Neural cell (in vitro differentiated cells): Measurements from ENCODE around the gene ERMAP. TPM values are rescaled to one million over a fixed set of nuclear protein-coding genes. Genes with fewer than 3 reads are reported as not detected.

ENCODE experiments used
- H2AFZ ChIP-seq: fragments of 200-600, 300-800 bp; sonication (generic), shearing (Covaris generic); 2 replicates; pipeline ENCODE4 v1.6.0; 2014; ENCODE audit warnings: low read depth, mild to moderate bottlenecking, antibody characterized with exemption, low read length, moderate library complexity
- H3F3A ChIP-seq: fragments of 200-600 bp; shearing (Covaris generic); 2 replicates; pipeline ENCODE4 v1.6.1; 2016; ENCODE audit warnings: mild to moderate bottlenecking, moderate library complexity, mixed read lengths, antibody characterized with exemption, low read length; ENCODE audit not compliant: insufficient read depth, poor library complexity, severe bottlenecking
- H3K27ac ChIP-seq: fragments of 200-600, 300-800 bp; sonication (generic), shearing (Covaris generic); 2 replicates; pipeline ENCODE4 v1.5.1; 2014; ENCODE audit warnings: mild to moderate bottlenecking, low read length, moderate library complexity
- H3K27me3 ChIP-seq: fragments of 300-800, 200-600 bp; sonication (generic), shearing (Covaris generic); 2 replicates; pipeline ENCODE4 v1.6.0; 2014; ENCODE audit warnings: mild to moderate bottlenecking, low read depth, low read length, moderate library complexity; ENCODE audit not compliant: insufficient read depth
- H3K36me3 ChIP-seq: fragments of 300-800, 200-600 bp; sonication (generic), shearing (Covaris generic); 2 replicates; pipeline ENCODE4 v1.5.1; 2014; ENCODE audit warnings: mild to moderate bottlenecking, antibody characterized with exemption, low read length, moderate library complexity; ENCODE audit not compliant: insufficient read depth
- H3K4me2 ChIP-seq: fragments of 300-800, 200-600 bp; sonication (generic), shearing (Covaris generic); 2 replicates; pipeline ENCODE4 v1.6.0; 2014; ENCODE audit warnings: mild to moderate bottlenecking, low read length
- H3K4me3 ChIP-seq: fragments of 300-800, 200-600 bp; sonication (generic), shearing (Covaris generic); 2 replicates; pipeline ENCODE4 v1.5.1; 2014; ENCODE audit warnings: mild to moderate bottlenecking, low read length, moderate library complexity
- H3K79me2 ChIP-seq: fragments of 200-600 bp; shearing (Covaris generic); replicated peaks from 2 replicates; pipeline ENCODE4 v1.6.0; 2014; ENCODE audit warnings: mild to moderate bottlenecking, low read length, moderate library complexity; ENCODE audit not compliant: insufficient read depth
- H3K9ac ChIP-seq: fragments of 300-800, 200-600 bp; sonication (generic), shearing (Covaris generic); 2 replicates; pipeline ENCODE4 v1.6.1; 2016; ENCODE audit warnings: mild to moderate bottlenecking, low read length, mixed read lengths
- H3K9me2 ChIP-seq: fragments of 200-600 bp; shearing (Covaris generic); 2 replicates; pipeline ENCODE4 v1.6.1; 2016; ENCODE audit warnings: mild to moderate bottlenecking, low read length, mixed read lengths; ENCODE audit not compliant: insufficient read depth
- H3K9me3 ChIP-seq: fragments of 200-600, 300-800 bp; sonication (generic), shearing (Covaris generic); 2 replicates; pipeline ENCODE4 v1.6.1; 2016; ENCODE audit warnings: mild to moderate bottlenecking, mixed run types, low read length, moderate library complexity, mixed read lengths
- H4K20me1 ChIP-seq: fragments of 200-600 bp; shearing (Covaris generic); 2 replicates; pipeline ENCODE4 v1.6.1; 2016; ENCODE audit warnings: mild to moderate bottlenecking, mixed run types; ENCODE audit not compliant: insufficient read depth
- EP300 ChIP-seq: fragments of 450-650 bp; conservative IDR thresholded peaks from 2 replicates; pipeline ENCODE4 v1.6.1; 2014; ENCODE audit warnings: antibody characterized with exemption, mild to moderate bottlenecking, moderate library complexity; ENCODE audit not compliant: poor library complexity, severe bottlenecking
- EZH2 ChIP-seq: fragments of 200-600, 300-800 bp; shearing (Covaris generic), sonication (generic); IDR thresholded peaks from 2 replicates; pipeline ENCODE4 v1.6.1; 2014; ENCODE audit warnings: antibody characterized with exemption, low read length, borderline replicate concordance, mild to moderate bottlenecking; ENCODE audit not compliant: insufficient read depth, poor library complexity, severe bottlenecking
- MXI1 ChIP-seq: fragments of 450-650 bp; conservative IDR thresholded peaks from 2 replicates; pipeline ENCODE4 v1.6.1; 2014; ENCODE audit warnings: antibody characterized with exemption, mild to moderate bottlenecking; ENCODE audit not compliant: poor library complexity, severe bottlenecking
- POLR2AphosphoS5 ChIP-seq: IDR thresholded peaks from 2 replicates; pipeline ENCODE4 v1.6.1; 2012
- RAD21 ChIP-seq: fragments of 450-650 bp; conservative IDR thresholded peaks from 2 replicates; pipeline ENCODE4 v1.6.1; 2014; ENCODE audit warnings: antibody characterized with exemption, mild to moderate bottlenecking, moderate library complexity
- SMC3 ChIP-seq: fragments of 450-650 bp; conservative IDR thresholded peaks from 2 replicates; pipeline ENCODE4 v1.6.1; 2014; ENCODE audit warnings: antibody characterized with exemption, mild to moderate bottlenecking, moderate library complexity; ENCODE audit not compliant: poor library complexity
- TAF1 ChIP-seq: IDR thresholded peaks from 2 replicates; pipeline ENCODE4 v1.6.1; 2012; ENCODE audit warnings: low read depth
- polyA plus RNA-seq: library from polyadenylated mRNA; depleted of rRNA; stranded (reverse); fragments of >200 nt; gene quantifications from 2 replicates; pipeline ENCODE4 v1.2.3, GENCODE V29; 2014
- TF ChIP-seq, protein P1 (sequence below): fragments of 450-650 bp; IDR thresholded peaks from 2 replicates; pipeline ENCODE4 v1.5.1; 2014; ENCODE audit warnings: antibody characterized with exemption, mild to moderate bottlenecking, moderate library complexity; ENCODE audit not compliant: poor library complexity, severe bottlenecking
- TF ChIP-seq, protein P2 (sequence below): IDR thresholded peaks from 2 replicates; pipeline ENCODE4 v1.6.1; 2012; ENCODE audit warnings: borderline replicate concordance

Gene ERMAP
- polyA plus RNA-seq, 1 donor from 2014 or later, result 10.6 TPM

DNA sequence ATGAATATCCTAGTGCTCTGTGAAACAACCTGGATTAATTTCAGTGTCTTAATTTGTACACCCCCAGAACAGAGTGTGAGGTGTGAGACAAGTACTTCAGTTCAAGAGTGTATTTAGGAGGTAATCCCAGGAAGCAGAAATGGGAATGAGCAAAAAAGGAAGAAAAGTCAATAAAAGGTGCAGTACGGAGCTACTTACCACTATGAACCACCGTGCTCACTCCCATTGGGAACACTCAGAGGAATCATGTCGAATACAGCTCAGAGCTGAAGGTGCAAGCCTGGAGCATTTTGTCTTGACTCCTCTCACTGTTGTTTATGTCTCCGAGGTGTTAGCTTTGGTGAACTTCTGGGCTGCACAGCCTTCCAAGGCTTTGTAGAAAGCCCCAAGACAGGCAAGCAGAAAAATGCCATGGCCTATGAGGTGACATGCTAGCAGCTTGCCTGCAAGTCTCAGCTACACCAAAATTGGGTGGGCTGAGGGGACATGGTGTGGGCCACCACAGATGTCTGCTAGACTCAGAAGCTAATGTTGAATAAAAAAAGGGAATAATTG is 7.6 kb downstream of the ERMAP start:
- no peaks in the 10 kb centered on the region for H3K27me3 ChIP-seq
- no peak overlapping the region for H3K9ac ChIP-seq
- no peaks in the 10 kb centered on the region for H3K36me3 ChIP-seq
- H3K4me2 ChIP-seq, result no peak overlapping the region
- H3K79me2 ChIP-seq, result no peaks in the 10 kb centered on the region
- no peaks in the 10 kb centered on the region for H3F3A ChIP-seq
- TF ChIP-seq, protein P1, sequence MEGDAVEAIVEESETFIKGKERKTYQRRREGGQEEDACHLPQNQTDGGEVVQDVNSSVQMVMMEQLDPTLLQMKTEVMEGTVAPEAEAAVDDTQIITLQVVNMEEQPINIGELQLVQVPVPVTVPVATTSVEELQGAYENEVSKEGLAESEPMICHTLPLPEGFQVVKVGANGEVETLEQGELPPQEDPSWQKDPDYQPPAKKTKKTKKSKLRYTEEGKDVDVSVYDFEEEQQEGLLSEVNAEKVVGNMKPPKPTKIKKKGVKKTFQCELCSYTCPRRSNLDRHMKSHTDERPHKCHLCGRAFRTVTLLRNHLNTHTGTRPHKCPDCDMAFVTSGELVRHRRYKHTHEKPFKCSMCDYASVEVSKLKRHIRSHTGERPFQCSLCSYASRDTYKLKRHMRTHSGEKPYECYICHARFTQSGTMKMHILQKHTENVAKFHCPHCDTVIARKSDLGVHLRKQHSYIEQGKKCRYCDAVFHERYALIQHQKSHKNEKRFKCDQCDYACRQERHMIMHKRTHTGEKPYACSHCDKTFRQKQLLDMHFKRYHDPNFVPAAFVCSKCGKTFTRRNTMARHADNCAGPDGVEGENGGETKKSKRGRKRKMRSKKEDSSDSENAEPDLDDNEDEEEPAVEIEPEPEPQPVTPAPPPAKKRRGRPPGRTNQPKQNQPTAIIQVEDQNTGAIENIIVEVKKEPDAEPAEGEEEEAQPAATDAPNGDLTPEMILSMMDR, result no peak
- TF ChIP-seq MXI1, result no peak
- no peak for TF ChIP-seq TAF1
- no peak for TF ChIP-seq SMC3
- TF ChIP-seq EP300, result no peak
- no peak for TF ChIP-seq POLR2AphosphoS5
- TF ChIP-seq, protein P2, sequence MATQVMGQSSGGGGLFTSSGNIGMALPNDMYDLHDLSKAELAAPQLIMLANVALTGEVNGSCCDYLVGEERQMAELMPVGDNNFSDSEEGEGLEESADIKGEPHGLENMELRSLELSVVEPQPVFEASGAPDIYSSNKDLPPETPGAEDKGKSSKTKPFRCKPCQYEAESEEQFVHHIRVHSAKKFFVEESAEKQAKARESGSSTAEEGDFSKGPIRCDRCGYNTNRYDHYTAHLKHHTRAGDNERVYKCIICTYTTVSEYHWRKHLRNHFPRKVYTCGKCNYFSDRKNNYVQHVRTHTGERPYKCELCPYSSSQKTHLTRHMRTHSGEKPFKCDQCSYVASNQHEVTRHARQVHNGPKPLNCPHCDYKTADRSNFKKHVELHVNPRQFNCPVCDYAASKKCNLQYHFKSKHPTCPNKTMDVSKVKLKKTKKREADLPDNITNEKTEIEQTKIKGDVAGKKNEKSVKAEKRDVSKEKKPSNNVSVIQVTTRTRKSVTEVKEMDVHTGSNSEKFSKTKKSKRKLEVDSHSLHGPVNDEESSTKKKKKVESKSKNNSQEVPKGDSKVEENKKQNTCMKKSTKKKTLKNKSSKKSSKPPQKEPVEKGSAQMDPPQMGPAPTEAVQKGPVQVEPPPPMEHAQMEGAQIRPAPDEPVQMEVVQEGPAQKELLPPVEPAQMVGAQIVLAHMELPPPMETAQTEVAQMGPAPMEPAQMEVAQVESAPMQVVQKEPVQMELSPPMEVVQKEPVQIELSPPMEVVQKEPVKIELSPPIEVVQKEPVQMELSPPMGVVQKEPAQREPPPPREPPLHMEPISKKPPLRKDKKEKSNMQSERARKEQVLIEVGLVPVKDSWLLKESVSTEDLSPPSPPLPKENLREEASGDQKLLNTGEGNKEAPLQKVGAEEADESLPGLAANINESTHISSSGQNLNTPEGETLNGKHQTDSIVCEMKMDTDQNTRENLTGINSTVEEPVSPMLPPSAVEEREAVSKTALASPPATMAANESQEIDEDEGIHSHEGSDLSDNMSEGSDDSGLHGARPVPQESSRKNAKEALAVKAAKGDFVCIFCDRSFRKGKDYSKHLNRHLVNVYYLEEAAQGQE, result no peak
- no peak for TF ChIP-seq EZH2
- TF ChIP-seq RAD21, result no peak
- H3K9me3 ChIP-seq, result no peaks in the 10 kb centered on the region
- H3K9me2 ChIP-seq, result no peaks in the 10 kb centered on the region
- no peaks in the 10 kb centered on the region for H4K20me1 ChIP-seq
- no peak overlapping the region for H2AFZ ChIP-seq
- no peak overlapping the region for H3K4me3 ChIP-seq
- no peak overlapping the region for H3K27ac ChIP-seq

DNA sequence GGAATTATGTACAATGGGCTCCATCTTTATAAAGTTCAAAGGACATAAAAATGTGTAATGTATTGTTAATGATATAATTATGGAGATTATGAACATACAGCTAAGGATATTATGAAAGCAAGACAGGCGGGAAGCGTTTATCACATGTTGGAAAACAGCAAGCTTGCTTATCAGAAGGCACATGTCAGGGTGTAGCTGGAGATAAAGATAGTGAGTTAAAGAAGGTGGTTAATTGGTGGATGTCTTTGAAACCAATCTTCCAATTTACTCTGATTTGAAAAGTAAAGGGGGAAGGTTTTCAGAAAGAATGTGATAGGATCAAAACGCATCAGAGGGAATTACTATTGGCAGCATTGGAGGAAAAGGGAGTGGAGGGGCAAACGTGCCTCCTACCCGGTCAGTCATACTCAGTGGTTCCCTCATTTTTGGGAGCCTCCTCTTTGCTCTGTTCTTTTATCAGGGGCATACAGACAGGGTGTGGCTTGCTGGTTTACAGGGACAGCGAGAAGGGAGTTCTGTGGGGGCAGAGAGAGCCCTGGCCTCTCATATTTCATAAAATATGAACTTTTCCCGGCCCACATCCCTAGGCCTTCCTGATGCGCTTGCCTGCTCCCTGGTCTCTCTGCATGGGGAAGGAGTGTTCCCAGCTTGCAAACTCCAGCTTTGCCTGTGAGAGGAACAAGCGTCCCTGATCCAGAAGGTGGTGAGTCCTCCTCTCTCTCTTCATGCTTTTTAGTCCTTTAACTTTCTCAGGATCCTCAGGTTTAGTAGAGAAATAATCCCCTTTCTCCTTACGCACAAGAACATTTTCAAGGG is 8.3 kb downstream of the ERMAP start:
- TF ChIP-seq, protein P2, result no peak
- TF ChIP-seq RAD21 (no peak), TAF1 (no peak), EP300 (no peak)
- TF ChIP-seq, protein P1, result no peak
- Histone ChIP-seq H3K4me2 (no peak overlapping the region), H3K36me3 (no peaks in the 10 kb centered on the region), H3K4me3 (no peak overlapping the region), H3K9me2 (no peaks in the 10 kb centered on the region), H2AFZ (no peak overlapping the region), H3K27me3 (no peaks in the 10 kb centered on the region), H3F3A (no peaks in the 10 kb centered on the region), H3K79me2 (no peaks in the 10 kb centered on the region), H3K27ac (no peak overlapping the region), H4K20me1 (no peaks in the 10 kb centered on the region), H3K9ac (no peak overlapping the region), H3K9me3 (no peaks in the 10 kb centered on the region)
